Ishikawa (cell line): Measurements from ENCODE around the gene GCNA.

Source experiments
- EGR1 ChIP-seq: IDR thresholded peaks from 2 replicates; pipeline ENCODE4 v1.6.1; 2012
- FOXM1 ChIP-seq: IDR thresholded peaks from 2 replicates; pipeline ENCODE4 v1.6.1; 2012; ENCODE audit warnings: low read depth, borderline replicate concordance
- MAX ChIP-seq: IDR thresholded peaks from 2 replicates; pipeline ENCODE4 v1.6.1; 2012
- NFIC ChIP-seq: IDR thresholded peaks from 2 replicates; pipeline ENCODE4 v1.6.1; 2012
- RAD21 ChIP-seq: IDR thresholded peaks from 2 replicates; pipeline ENCODE4 v1.6.1; 2012; ENCODE audit warnings: low read depth
- REST ChIP-seq: IDR thresholded peaks from 2 replicates; pipeline ENCODE4 v1.6.1; 2012; ENCODE audit warnings: low read depth, mild to moderate bottlenecking

GRCh38 chrX:71578253-71579135 lies at the start of gene GCNA:
- TF ChIP-seq NFIC (no peak), REST (no peak), EGR1 (no peak), RAD21 (no peak), FOXM1 (no peak), MAX (no peak)
